T-cell (primary cell): ENCODE results near the gene HDAC9. TPM values are rescaled to one million over a fixed set of nuclear protein-coding genes. Genes with fewer than 3 reads are reported as not detected.
A peak's percentile ranks its signal among the peaks of the same experiment; 100 is the strongest.

Experiments used
- ATAC-seq, 4 experiments: fragments of 200-7000 bp in 3 of 4; fragments of 150-1000 bp in 1 of 4; cut with Tn5 transposase; replicated peaks in 1 of 4; 1 replicate in 3 of 4; 2 replicates in 1 of 4; pipeline ENCODE4 v1.10.0; 2021; ENCODE audit warnings: moderate library complexity in 3 of 4, mild to moderate bottlenecking in 2 of 4, moderate number of reproducible peaks in 1 of 4
- CTCF ChIA-PET, 2 donors: fragments of 300-600 bp; sonication (Branson Sonifier 250); formaldehyde crosslinking; loops; one replicate each; lab custom pipeline; 2022; ENCODE audit warnings: antibody characterized with exemption in 2 of 2; lab: Charles Lee
- POLR2A ChIA-PET, 2 donors: fragments of 300-600 bp; sonication (Branson Sonifier 250); formaldehyde crosslinking; loops; one replicate each; lab custom pipeline; 2022; ENCODE audit warnings: antibody characterized with exemption in 2 of 2; lab: Charles Lee
- DNase-seq, 35 experiments: peaks; one replicate each; pipeline versions ENCODE4 v3.0.0 to v3.0.0-alpha.2; 2013 to 2023
- H3K27ac ChIP-seq: one replicate; pipeline ENCODE4 v1.5.1; 2013; ENCODE audit warnings: low read length
- H3K27me3 ChIP-seq, 2 experiments: replicated peaks in 1 of 2; 1 replicate in 1 of 2; 2 replicates in 1 of 2; pipeline versions ENCODE4 v1.6.1 to v1.7.0; 2013; ENCODE audit warnings: low read length in 1 of 2, mixed read lengths in 1 of 2; ENCODE audit not compliant: control insufficient read depth in 2 of 2, insufficient read depth in 2 of 2; ENCODE audit errors: extremely low read depth in 1 of 2
- H3K36me3 ChIP-seq, 2 donors: 1 replicate in 1 of 2; 2 replicates in 1 of 2; pipeline versions ENCODE4 v1.6.1 to v1.7.0; 2013; ENCODE audit warnings: low read length in 1 of 2; ENCODE audit not compliant: control insufficient read depth in 2 of 2, insufficient read depth in 1 of 2; ENCODE audit errors: extremely low read depth in 1 of 2
- H3K4me1 ChIP-seq, 2 experiments: 1 replicate in 1 of 2; 2 replicates in 1 of 2; pipeline versions ENCODE4 v1.6.1 to v1.7.0; 2013; ENCODE audit warnings: low read length in 2 of 2, mixed read lengths in 1 of 2; ENCODE audit not compliant: insufficient read depth in 2 of 2, control insufficient read depth in 1 of 2; ENCODE audit errors: extremely low read depth in 1 of 2
- H3K4me3 ChIP-seq, 2 donors: 1 replicate in 1 of 2; 2 replicates in 1 of 2; pipeline versions ENCODE4 v1.5.1 to v1.7.0; 2013; ENCODE audit warnings: mild to moderate bottlenecking in 2 of 2, low read length in 1 of 2, moderate library complexity in 1 of 2; ENCODE audit not compliant: control insufficient read depth in 1 of 2; ENCODE audit errors: extremely low read depth in 1 of 2
- H3K9me3 ChIP-seq: 2 replicates; pipeline ENCODE4 v1.7.0; 2013
- H3K27ac Mint-ChIP-seq, 2 donors: one replicate each; pipeline ENCODE4 v1.8.0; 2020 to 2021; ENCODE audit warnings: mild to moderate bottlenecking in 2 of 2, mixed read lengths in 2 of 2
- H3K27me3 Mint-ChIP-seq, 2 donors: one replicate each; pipeline ENCODE4 v1.8.0; 2021 to 2022; ENCODE audit warnings: mixed read lengths in 2 of 2
- H3K36me3 Mint-ChIP-seq: one replicate; pipeline ENCODE4 v1.8.0; 2021; ENCODE audit warnings: mixed read lengths
- H3K4me1 Mint-ChIP-seq, 3 donors: one replicate each; pipeline ENCODE4 v1.8.0; 2020 to 2022; ENCODE audit warnings: mixed read lengths in 3 of 3, mild to moderate bottlenecking in 1 of 3
- H3K4me3 Mint-ChIP-seq, 3 donors: one replicate each; pipeline ENCODE4 v1.8.0; 2020 to 2022; ENCODE audit warnings: mild to moderate bottlenecking in 3 of 3, mixed read lengths in 3 of 3, moderate library complexity in 3 of 3
- H3K9me3 Mint-ChIP-seq, 3 donors: one replicate each; pipeline ENCODE4 v1.8.0; 2020 to 2022; ENCODE audit warnings: mixed read lengths in 3 of 3
- WGBS: methylation state at CpG from one replicate; pipeline ENCODE4 v1.1.5; 2013; ENCODE audit warnings: missing lambda C conversion rate; ENCODE audit not compliant: insufficient coverage; 5-methylcytosine and 5-hydroxymethylcytosine counted together
- total RNA-seq, 35 experiments: library from RNA in 6 of 35; stranded (reverse) in 6 of 35; fragments of 120-200 nt in 1 of 35; gene quantifications; one replicate each; pipeline versions ENCODE4 v1.2.1 to v1.2.4 and lab custom pipeline; 2013 to 2026

Gene HDAC9
- total RNA-seq (1 to 10 TPM; 2.8 to 6.7 (median 4.7) TPM), total RNA-seq (lab: John Stamatoyannopoulos, UW) (0.73 to 6.4 (median 3.0) reads per million in 29 experiments)
- 9.5 TPM for total RNA-seq (2013)

DNA sequence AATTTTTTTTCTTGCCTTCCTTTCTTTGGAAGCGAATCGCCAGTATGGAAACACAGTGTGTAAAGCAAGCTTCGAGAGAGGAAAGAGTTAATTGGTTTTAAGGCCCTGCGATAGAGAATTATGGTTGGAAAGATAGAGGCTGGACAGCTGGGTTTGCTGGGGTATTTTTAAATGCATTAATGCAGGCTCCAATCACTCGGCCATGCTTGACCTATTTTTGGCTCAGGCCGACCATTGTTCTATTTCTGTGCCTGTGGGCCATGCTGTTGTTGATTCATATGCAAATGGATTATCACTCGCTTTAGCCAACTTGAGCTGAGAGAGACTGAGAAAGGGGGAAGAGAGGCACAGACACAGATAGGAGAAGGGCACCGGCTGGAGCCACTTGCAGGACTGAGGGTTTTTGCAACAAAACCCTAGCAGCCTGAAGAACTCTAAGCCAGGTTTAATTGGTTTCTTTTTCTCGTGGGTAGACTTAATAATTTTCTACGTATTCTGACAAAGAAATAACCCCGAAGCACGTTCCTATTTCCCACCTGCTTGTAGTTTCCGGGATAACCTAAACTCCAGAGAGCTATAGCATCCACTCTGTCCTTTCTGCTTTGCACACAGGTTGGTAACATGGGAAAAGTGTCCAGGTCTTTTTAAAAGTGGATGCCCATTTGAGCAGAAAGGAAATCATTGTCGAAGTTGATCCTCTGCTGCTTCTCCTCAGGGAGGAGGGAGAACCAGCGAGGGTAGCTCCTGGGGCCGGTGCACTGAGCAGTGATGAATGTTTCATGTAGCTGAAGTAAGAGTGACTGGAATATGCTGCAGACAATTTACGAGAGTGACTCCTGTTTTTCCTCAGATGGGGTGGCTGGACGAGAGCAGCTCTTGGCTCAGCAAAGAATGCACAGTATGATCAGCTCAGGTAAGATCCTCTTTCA, at the start of gene HDAC9:
Gene HDAC9, plus strand, starts transcription at position 338 of the 929 bp plus-strand sequence. Its CDS starts 554 bp downstream, at position 892.
- Histone ChIP-seq H3K27me3 (no peaks in the 10 kb centered on the region), H3K27ac (no peak within 1 kb of the TSS), H3K4me1 (no peaks in the 10 kb centered on the region), H3K9me3 (no peaks in the 10 kb centered on the region), H3K36me3 (no peaks in the 10 kb centered on the region), H3K4me3 (peak within 1 kb of the TSS; percentile 19 to 25)
- Mint-ChIP-seq H3K4me3 (peak within 1 kb of the TSS; percentile 63 to 65 (median 65)), H3K9me3 (no peaks in the 10 kb centered on the region), H3K36me3 (no peaks in the 10 kb centered on the region), H3K27ac (no peak within 1 kb of the TSS), H3K4me1 (peaks cover 10 to 13% (median 12%) of the 10 kb centered on the region in 3 donors), H3K27me3 (no peaks in the 10 kb centered on the region)
- ChIA-PET POLR2A (interaction anchor here (0.5 to 0.7 kb wide), 3 partner anchors 49 to 1088 kb away, joined by 3 read pairs; no protein-coding TSS in a partner anchor), CTCF (interaction anchor here in 1 of 2 donors (1.1 kb wide), 1 partner anchor 16 kb away, joined by 3 read pairs; no protein-coding TSS in a partner anchor)
- WGBS = 15% methylated on average over 8 of the region's 18 CpGs
- DNase-seq (no peak), ATAC-seq (peak in 2 of 4 experiments; percentile 20 to 46)

DNA sequence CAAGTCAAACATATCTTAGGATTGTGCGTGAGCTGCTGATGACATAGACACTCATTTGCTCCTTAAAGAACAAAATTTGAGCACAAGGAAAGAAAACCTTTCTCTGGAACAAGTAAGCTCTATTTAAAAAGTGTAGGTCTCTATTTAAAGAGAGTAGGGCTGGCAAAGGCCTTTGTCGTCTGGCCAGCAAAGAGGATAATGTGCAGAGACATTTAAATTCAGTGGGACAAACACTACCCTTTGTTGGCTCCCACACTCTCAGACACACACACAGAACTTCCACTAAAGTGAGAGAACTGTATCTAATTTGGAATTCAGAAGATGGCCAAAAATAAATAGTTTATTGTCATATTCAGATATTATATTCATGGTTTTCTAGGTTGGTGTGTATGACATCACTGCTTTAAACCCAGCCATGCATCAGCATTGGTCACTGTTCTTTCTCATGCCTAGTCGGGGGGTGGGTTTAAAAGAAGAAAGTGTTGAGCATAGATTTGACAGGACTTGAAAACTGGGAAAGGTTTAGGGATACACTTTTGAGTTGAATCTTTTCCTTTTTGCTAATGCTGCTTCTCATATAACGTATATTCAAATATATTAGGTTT, 49.5 kb upstream of the HDAC9 start:
- CTCF ChIA-PET = interaction anchor here in 1 of 2 donors (0.8 kb wide), 1 partner anchor 13 kb away, joined by 3 read pairs; no protein-coding TSS in a partner anchor
- POLR2A ChIA-PET = no interaction called here
- no peak for DNase-seq

DNA sequence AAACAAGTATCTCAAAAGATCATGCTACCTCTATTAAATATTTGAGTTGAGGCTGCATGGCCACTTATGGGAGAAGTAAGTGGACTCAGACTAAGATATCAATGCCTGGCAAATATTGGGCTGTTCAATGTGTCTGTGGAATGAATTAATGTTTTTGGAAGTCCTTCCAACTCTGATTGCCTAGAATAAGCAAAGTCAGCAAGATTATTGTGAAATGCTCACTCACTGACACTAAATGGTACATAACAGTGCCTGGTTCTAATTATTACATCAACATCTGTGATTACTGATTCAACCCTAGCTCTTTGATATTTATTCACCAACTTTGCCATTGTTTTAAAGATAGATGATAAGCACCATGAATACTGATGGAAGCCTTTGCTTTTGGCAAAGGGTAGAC, 45.5 kb upstream of the HDAC9 start:
- no peak overlapping the region for H3K27ac ChIP-seq
- no peaks in the 10 kb centered on the region for H3K27me3 Mint-ChIP-seq
- H3K36me3 ChIP-seq = no peaks in the 10 kb centered on the region
- H3K36me3 Mint-ChIP-seq = no peaks in the 10 kb centered on the region
- H3K4me3 ChIP-seq = no peak overlapping the region
- no peaks in the 10 kb centered on the region for H3K4me1 ChIP-seq
- POLR2A ChIA-PET = interaction anchor here in 1 of 2 donors (0.5 kb wide), 1 partner anchor 342 kb away, joined by 3 read pairs; no protein-coding TSS in a partner anchor
- H3K9me3 ChIP-seq = no peaks in the 10 kb centered on the region
- DNase-seq = no peak
- H3K27me3 ChIP-seq = no peaks in the 10 kb centered on the region
- no peak overlapping the region for H3K4me3 Mint-ChIP-seq
- peaks cover 0 to 4% (median 0%) of the 10 kb centered on the region in 3 donors for H3K9me3 Mint-ChIP-seq
- no peaks in the 10 kb centered on the region for H3K4me1 Mint-ChIP-seq
- CTCF ChIA-PET = interaction anchor here in 1 of 2 donors (0.6 kb wide), 1 partner anchor 10 kb away, joined by 7 read pairs; no protein-coding TSS in a partner anchor
- no peak for ATAC-seq
- H3K27ac Mint-ChIP-seq = no peak overlapping the region

More for the DNA sequence above, 49.5 kb upstream of the HDAC9 start:
- no peak for ATAC-seq
- no peaks in the 10 kb centered on the region for H3K27me3 ChIP-seq
- no peak overlapping the region for H3K27ac ChIP-seq
- no peak overlapping the region for H3K27ac Mint-ChIP-seq
- H3K9me3 ChIP-seq = no peaks in the 10 kb centered on the region
- H3K36me3 Mint-ChIP-seq = no peaks in the 10 kb centered on the region
- no peaks in the 10 kb centered on the region for H3K27me3 Mint-ChIP-seq
- no peaks in the 10 kb centered on the region for H3K9me3 Mint-ChIP-seq
- no peak overlapping the region for H3K4me3 Mint-ChIP-seq
- H3K4me1 Mint-ChIP-seq = no peaks in the 10 kb centered on the region
- H3K4me1 ChIP-seq = no peaks in the 10 kb centered on the region
- no peak overlapping the region for H3K4me3 ChIP-seq
- WGBS = no CpG with 5 or more reads among the region's 4 CpGs
- H3K36me3 ChIP-seq = no peaks in the 10 kb centered on the region

DNA sequence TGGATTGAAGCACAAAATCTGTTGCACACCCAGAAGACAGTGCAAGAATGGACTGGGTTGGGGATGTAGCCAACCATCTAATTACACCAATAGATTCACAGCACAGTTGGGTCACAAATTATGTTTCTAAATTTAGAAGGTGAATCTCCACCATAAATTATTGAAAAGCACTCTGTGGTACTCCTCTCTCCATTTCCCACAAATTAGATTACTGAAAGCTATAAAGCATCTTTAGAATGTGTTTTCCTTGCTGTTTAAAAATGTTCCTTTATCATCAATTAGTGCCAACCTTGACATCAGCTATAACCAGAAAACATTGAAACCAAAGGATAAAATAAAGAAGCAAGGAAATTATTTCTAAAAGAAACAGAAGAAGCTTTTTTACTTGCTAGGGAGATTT, 39.9 kb upstream of the HDAC9 start:
- no peak overlapping the region for H3K4me3 Mint-ChIP-seq
- CTCF ChIA-PET = no interaction called here
- DNase-seq = no peak
- Histone ChIP-seq H3K4me1 (no peaks in the 10 kb centered on the region), H3K27ac (no peak overlapping the region), H3K4me3 (no peak overlapping the region), H3K27me3 (no peaks in the 10 kb centered on the region), H3K36me3 (no peaks in the 10 kb centered on the region), H3K9me3 (no peaks in the 10 kb centered on the region)
- POLR2A ChIA-PET = no interaction called here
- no peaks in the 10 kb centered on the region for H3K27me3 Mint-ChIP-seq
- no peak overlapping the region for H3K27ac Mint-ChIP-seq
- H3K4me1 Mint-ChIP-seq = peaks cover 0 to 8% (median 1%) of the 10 kb centered on the region in 3 donors
- H3K36me3 Mint-ChIP-seq = no peaks in the 10 kb centered on the region
- peaks cover 0 to 4% (median 0%) of the 10 kb centered on the region in 3 donors for H3K9me3 Mint-ChIP-seq
- no peak for ATAC-seq

DNA sequence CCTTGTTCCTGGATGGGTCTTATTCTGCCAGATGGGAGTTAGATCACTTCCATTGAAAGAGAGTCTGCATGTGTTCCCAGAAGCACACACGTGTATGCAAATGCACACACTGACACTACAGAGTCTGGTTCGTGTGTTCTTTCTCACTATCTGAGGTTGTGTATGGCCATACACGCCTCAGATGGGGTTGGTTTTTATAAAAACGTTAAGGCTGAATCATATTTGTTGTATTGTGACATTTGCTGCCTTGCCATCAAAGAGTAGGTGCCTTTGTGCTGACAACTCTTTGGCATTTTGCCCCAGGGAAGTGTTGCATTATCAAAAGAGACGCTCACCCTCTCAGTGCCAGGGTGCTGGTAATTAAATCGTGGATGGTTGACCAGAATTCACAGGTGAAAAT, 37.7 kb upstream of the HDAC9 start:
- no peaks in the 10 kb centered on the region for H3K36me3 Mint-ChIP-seq
- H3K4me3 Mint-ChIP-seq = no peak overlapping the region
- ATAC-seq (no peak), DNase-seq (no peak)
- ChIA-PET CTCF (no interaction called here), POLR2A (no interaction called here)
- H3K4me3 ChIP-seq = no peak overlapping the region
- no peaks in the 10 kb centered on the region for H3K36me3 ChIP-seq
- no peak overlapping the region for H3K27ac ChIP-seq
- no peaks in the 10 kb centered on the region for H3K27me3 ChIP-seq
- peaks cover 0 to 8% (median 1%) of the 10 kb centered on the region in 3 donors for H3K4me1 Mint-ChIP-seq
- no peaks in the 10 kb centered on the region for H3K27me3 Mint-ChIP-seq
- H3K9me3 Mint-ChIP-seq = no peaks in the 10 kb centered on the region
- H3K4me1 ChIP-seq = no peaks in the 10 kb centered on the region
- H3K9me3 ChIP-seq = no peaks in the 10 kb centered on the region
- 58% methylated on average over 5 of the region's 6 CpGs for WGBS
- no peak overlapping the region for H3K27ac Mint-ChIP-seq

DNA sequence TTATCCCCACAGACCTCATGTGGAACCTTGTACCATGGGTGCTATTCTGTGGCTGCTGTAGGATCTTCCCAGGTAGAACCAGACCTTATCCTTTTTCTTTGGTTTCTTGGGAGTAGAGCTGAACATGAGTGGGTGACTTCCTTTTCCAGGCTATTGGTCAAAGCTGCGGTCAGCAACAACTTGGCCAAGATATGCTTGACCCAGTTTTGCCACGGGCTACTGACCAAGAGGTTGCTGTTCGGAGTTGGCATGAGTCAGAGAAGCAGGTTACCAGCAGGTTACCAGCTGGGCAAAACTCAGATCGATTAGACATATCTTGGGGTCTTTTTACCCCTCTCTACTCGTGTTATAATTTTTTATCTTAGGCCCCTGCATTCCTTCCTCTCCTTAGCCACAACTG, 36.7 kb upstream of the HDAC9 start:
- no peak overlapping the region for H3K27ac Mint-ChIP-seq
- CTCF ChIA-PET = no interaction called here
- Histone ChIP-seq H3K9me3 (no peaks in the 10 kb centered on the region), H3K4me3 (no peak overlapping the region), H3K36me3 (no peaks in the 10 kb centered on the region), H3K27me3 (no peaks in the 10 kb centered on the region), H3K27ac (no peak overlapping the region), H3K4me1 (no peaks in the 10 kb centered on the region)
- 70% methylated on average over 5 of the region's 5 CpGs for WGBS
- POLR2A ChIA-PET = no interaction called here
- H3K4me1 Mint-ChIP-seq = peaks cover 0 to 8% (median 1%) of the 10 kb centered on the region in 3 donors
- no peak overlapping the region for H3K4me3 Mint-ChIP-seq
- no peaks in the 10 kb centered on the region for H3K36me3 Mint-ChIP-seq
- no peaks in the 10 kb centered on the region for H3K27me3 Mint-ChIP-seq
- ATAC-seq (no peak), DNase-seq (no peak)
- no peaks in the 10 kb centered on the region for H3K9me3 Mint-ChIP-seq
